Ishikawa (cell line): Measurements from ENCODE around the gene CTNNA3.

ENCODE experiments used
- CEBPB ChIP-seq: IDR thresholded peaks from 2 replicates; pipeline ENCODE4 v1.6.1; 2012
- CREB1 ChIP-seq: IDR thresholded peaks from 2 replicates; pipeline ENCODE4 v1.6.1; 2012; ENCODE audit warnings: low read depth
- EGR1 ChIP-seq: IDR thresholded peaks from 2 replicates; pipeline ENCODE4 v1.6.1; 2012
- EP300 ChIP-seq: IDR thresholded peaks from 2 replicates; pipeline ENCODE4 v1.6.1; 2012; ENCODE audit warnings: borderline replicate concordance
- FOXM1 ChIP-seq: IDR thresholded peaks from 2 replicates; pipeline ENCODE4 v1.6.1; 2012; ENCODE audit warnings: low read depth, borderline replicate concordance
- NFIC ChIP-seq: IDR thresholded peaks from 2 replicates; pipeline ENCODE4 v1.6.1; 2012
- RAD21 ChIP-seq: IDR thresholded peaks from 2 replicates; pipeline ENCODE4 v1.6.1; 2012; ENCODE audit warnings: low read depth
- TAF1 ChIP-seq: IDR thresholded peaks from 2 replicates; pipeline ENCODE4 v1.6.1; 2012; ENCODE audit warnings: low read depth, mild to moderate bottlenecking
- TCF12 ChIP-seq: IDR thresholded peaks from 2 replicates; pipeline ENCODE4 v1.6.1; 2012; ENCODE audit warnings: low read depth
- TEAD4 ChIP-seq: IDR thresholded peaks from 2 replicates; pipeline ENCODE4 v1.6.1; 2012
- YY1 ChIP-seq: IDR thresholded peaks from 2 replicates; pipeline ENCODE4 v1.6.1; 2012; ENCODE audit warnings: low read depth
- ZBTB7A ChIP-seq: IDR thresholded peaks from 2 replicates; pipeline ENCODE4 v1.6.1; 2012; ENCODE audit warnings: low read depth
- TF ChIP-seq, protein P1 (sequence below): IDR thresholded peaks from 2 replicates; pipeline ENCODE4 v1.6.1; 2012
- TF ChIP-seq, protein P2 (sequence below): IDR thresholded peaks from 2 replicates; pipeline ENCODE4 v1.6.1; 2012; ENCODE audit warnings: low read depth, mild to moderate bottlenecking
- TF ChIP-seq, protein P3 (sequence below): IDR thresholded peaks from 2 replicates; pipeline ENCODE4 v1.6.1; 2012

CTNNA3 gene

DNA sequence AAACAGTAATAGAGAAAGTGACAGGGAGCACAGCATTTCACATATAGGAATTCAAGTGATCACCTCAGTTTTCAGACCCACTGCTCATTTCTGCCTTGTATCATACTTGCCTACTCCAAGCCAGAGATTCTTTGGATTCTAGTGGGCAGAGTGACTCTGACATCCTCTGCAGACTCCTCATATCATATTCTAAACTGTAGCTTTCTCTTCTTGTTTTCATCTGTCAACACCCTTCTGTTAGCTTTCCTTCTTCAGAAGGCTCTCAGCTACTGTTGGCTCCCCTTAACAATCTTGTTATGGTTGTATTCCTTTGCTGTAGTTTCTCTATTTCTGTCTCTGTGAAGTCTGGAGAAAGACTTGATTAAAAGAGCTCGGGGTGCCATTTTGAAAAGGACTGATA, 120.5 kb downstream of the CTNNA3 start:
- TF ChIP-seq TCF12 (no peak), TEAD4 (no peak), ZBTB7A (no peak), CEBPB (no peak), EP300 (no peak), TAF1 (no peak), NFIC (no peak), YY1 (no peak), EGR1 (no peak), RAD21 (no peak)
- TF ChIP-seq, protein P1, sequence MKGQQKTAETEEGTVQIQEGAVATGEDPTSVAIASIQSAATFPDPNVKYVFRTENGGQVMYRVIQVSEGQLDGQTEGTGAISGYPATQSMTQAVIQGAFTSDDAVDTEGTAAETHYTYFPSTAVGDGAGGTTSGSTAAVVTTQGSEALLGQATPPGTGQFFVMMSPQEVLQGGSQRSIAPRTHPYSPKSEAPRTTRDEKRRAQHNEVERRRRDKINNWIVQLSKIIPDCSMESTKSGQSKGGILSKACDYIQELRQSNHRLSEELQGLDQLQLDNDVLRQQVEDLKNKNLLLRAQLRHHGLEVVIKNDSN = no peak
- TF ChIP-seq, protein P2, sequence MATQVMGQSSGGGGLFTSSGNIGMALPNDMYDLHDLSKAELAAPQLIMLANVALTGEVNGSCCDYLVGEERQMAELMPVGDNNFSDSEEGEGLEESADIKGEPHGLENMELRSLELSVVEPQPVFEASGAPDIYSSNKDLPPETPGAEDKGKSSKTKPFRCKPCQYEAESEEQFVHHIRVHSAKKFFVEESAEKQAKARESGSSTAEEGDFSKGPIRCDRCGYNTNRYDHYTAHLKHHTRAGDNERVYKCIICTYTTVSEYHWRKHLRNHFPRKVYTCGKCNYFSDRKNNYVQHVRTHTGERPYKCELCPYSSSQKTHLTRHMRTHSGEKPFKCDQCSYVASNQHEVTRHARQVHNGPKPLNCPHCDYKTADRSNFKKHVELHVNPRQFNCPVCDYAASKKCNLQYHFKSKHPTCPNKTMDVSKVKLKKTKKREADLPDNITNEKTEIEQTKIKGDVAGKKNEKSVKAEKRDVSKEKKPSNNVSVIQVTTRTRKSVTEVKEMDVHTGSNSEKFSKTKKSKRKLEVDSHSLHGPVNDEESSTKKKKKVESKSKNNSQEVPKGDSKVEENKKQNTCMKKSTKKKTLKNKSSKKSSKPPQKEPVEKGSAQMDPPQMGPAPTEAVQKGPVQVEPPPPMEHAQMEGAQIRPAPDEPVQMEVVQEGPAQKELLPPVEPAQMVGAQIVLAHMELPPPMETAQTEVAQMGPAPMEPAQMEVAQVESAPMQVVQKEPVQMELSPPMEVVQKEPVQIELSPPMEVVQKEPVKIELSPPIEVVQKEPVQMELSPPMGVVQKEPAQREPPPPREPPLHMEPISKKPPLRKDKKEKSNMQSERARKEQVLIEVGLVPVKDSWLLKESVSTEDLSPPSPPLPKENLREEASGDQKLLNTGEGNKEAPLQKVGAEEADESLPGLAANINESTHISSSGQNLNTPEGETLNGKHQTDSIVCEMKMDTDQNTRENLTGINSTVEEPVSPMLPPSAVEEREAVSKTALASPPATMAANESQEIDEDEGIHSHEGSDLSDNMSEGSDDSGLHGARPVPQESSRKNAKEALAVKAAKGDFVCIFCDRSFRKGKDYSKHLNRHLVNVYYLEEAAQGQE = no peak
- TF ChIP-seq, protein P3, sequence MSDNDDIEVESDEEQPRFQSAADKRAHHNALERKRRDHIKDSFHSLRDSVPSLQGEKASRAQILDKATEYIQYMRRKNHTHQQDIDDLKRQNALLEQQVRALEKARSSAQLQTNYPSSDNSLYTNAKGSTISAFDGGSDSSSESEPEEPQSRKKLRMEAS = no peak

DNA sequence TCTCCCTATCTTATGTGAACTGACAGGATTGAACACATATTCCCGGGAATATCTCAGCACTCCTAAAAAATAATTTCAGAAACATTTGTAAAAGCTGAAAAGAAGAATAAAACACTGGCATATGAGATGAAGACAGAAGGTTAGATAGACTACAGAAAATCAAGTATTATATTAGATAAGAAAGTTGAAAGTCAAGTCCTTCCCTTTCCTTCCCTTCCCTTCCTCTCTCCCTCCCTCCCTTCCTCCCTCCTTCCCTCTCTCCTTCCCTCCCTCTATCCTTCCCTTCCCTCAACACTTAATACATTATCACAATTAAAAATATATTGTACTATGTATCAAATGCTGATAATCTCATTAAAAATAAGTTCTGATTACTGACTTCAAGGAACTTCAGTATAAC, 122.5 kb downstream of the CTNNA3 start:
- TF ChIP-seq EGR1 = no peak
- TF ChIP-seq NFIC = no peak
- TF ChIP-seq FOXM1 = no peak
- no peak for TF ChIP-seq EP300

DNA sequence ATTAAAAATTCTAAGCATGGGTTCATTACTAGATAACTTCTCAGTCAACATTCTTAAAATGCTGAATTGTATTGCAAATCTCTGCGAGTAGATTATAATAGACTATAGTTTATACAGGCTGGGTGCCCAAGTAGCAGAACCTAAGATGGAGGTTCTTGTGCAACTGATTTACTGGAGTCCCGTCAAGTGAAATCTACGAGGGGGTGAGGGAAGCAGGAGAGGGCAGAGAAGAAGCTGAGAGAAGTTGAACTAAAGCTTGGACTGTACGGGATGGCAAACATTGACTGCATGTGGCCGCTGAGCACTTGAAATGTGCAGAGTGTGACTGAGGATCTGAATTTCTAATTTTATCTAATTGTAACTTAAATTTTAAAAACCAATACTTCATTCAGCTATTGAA, 124.5 kb downstream of the CTNNA3 start:
- TF ChIP-seq TAF1 (no peak), TEAD4 (no peak), RAD21 (no peak), EGR1 (no peak), TCF12 (no peak), YY1 (no peak), NFIC (no peak), CREB1 (no peak), FOXM1 (no peak), EP300 (no peak), ZBTB7A (no peak), CEBPB (no peak)
- TF ChIP-seq, protein P3 = no peak
- TF ChIP-seq, protein P1 = no peak
- TF ChIP-seq, protein P2 = no peak

DNA sequence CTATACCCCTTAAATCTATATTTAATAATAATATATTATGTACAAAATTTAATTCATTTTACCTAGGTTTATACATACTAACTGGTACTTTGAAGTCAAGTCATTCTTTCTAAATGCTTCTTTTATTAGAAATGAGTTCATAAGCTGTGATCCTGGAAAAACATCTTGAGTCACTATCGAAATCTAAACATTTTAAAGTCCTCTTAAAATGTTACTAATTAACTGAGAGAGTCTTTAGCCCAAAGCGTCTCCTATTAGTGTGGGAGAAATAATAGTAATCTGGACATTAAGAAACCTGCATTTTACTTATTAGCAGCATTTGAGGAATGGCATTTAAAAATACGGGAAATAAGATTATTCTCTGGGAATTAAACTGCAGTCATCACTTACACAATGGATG, 142.7 kb downstream of the CTNNA3 start:
- TF ChIP-seq EGR1 = no peak
- TF ChIP-seq YY1 = no peak
- no peak for TF ChIP-seq TEAD4
- TF ChIP-seq NFIC = no peak
- TF ChIP-seq, protein P3 = no peak
- no peak for TF ChIP-seq FOXM1
- TF ChIP-seq CEBPB = no peak
- no peak for TF ChIP-seq ZBTB7A
- no peak for TF ChIP-seq EP300
- TF ChIP-seq TCF12 = no peak
- no peak for TF ChIP-seq TAF1
- no peak for TF ChIP-seq RAD21
- TF ChIP-seq, protein P1 = no peak

DNA sequence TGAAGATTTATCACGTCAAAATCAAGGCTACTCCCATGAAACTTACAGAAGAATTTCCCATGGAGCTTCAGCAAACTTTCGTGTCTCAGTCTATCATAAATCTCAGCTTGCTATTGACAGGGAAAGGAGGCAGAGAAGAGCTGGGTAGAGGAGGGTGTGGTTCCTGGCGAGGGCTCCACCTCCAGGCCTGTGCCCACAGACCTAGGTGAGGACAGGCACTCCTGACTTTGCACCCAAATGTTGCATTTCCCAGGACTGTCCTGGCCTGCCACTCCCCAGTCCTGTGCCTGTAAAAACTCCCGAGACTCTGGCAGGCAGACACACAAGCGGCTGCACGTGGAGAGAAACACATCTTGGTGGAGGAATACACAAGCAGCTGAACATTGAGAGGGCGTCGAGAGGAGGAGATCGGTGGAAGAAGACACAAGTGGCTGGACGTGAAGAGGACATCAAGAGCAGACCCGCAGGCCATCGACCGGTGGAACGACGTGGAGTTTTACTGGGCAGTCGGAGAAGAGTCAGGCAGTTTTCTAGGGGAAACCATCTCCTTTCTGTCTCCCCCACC, 145.1 kb downstream of the CTNNA3 start:
- TF ChIP-seq, protein P3 = no peak
- TF ChIP-seq CEBPB (no peak), EP300 (no peak), NFIC (no peak)
